MV-4-11 (cell line): ENCODE measurements around the gene CLIC3.
"Not testable (repeated sequence)": the region's sequence is repeated elsewhere in the genome, so short reads cannot be mapped to it uniquely, and the experiment has no call there.

ENCODE experiments used
- DNase-seq: peaks from one replicate; lab custom pipeline; 2025; lab: John Stamatoyannopoulos, UW

The CLIC3 gene, protein sequence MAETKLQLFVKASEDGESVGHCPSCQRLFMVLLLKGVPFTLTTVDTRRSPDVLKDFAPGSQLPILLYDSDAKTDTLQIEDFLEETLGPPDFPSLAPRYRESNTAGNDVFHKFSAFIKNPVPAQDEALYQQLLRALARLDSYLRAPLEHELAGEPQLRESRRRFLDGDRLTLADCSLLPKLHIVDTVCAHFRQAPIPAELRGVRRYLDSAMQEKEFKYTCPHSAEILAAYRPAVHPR

DNA sequence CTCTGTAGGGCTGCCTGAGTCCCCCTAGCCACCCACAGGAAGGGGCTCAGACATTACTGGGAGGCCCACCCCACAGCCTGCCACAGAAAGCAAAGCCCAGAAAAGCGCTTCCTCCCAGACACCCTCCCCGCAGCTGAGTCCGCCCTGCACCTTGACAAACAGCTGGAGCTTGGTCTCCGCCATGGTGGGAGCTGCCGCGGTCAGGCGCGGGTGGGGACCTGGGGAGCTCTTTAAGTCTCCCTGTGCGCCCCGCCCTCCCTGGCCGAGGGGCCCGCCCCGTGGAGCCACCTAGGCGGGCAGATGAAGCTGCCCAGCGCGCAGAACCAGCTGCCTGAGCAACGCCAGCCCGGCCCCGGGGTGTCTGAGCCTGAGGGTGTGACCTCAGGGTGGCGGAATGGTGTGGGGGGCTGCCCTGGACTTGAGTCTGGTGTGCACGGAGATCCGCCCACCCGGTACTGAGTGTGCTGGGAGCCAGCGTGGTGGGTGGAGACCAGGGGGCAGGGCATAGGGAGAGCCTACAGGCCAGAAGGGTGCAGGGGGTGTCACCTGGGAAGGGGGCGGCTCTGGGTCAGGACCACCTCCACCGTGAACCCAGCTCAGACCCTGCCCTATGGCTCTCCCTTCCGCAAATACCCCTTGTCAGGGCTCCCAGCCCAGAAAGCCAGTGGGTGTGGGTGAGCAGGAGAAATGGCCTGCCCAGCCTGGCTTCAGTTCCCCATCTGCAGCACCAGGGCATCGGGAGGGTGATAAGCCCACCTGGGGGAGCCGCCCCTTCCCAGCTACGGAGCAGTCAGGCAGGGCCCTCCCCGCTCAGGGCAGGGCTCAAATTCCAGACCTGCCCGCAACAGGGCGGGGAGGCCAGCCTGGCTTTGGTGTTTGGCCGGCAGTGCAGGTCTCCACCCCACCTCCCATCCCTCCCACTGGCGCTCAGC is at the start of gene CLIC3:
TSS of gene CLIC3 (minus strand) at position 208 of the 932 bp plus-strand sequence. CDS start at position 183, 25 bp downstream.
- peak; percentile 51 for DNase-seq

DNA sequence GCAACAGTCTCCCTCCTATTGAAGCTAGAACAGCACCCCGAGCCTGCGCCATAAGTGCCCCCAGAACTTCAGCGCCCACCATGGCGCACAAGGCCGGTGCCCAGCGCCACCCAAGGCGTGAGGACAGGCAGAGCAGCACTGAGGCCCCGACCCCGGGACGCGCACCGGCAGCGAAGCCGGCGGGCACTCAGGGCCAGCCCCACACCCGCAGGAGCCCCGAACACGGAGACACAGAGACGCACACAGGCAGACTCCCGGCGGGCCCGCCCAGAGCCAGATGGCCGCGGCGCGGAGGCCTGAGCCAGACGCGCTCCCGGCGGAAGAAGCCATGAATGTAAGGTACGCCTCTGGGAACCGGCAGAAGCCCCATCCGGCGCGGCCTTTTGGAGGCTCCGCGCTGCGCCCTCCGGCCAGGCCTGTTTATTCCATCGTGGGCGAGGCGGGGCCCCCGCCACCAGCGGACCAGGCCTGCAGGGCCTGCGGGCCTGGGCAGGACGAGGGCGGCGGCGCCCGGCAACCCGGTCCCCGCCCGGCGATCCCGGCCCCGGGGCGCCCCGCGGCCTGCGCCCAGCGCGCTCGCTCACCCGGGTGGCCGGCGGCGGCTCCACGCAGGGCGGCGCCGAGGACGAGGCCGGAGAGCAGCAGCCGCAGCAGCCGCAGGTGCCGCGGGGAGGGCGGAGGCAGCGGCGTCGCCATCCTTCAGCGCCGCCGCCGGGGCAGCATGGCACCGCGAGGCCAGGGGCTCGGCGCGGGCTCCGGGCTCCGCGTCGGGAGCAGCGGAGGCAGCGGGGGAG is 49.1 kb upstream of the CLIC3 start:
- no peak for DNase-seq

DNA sequence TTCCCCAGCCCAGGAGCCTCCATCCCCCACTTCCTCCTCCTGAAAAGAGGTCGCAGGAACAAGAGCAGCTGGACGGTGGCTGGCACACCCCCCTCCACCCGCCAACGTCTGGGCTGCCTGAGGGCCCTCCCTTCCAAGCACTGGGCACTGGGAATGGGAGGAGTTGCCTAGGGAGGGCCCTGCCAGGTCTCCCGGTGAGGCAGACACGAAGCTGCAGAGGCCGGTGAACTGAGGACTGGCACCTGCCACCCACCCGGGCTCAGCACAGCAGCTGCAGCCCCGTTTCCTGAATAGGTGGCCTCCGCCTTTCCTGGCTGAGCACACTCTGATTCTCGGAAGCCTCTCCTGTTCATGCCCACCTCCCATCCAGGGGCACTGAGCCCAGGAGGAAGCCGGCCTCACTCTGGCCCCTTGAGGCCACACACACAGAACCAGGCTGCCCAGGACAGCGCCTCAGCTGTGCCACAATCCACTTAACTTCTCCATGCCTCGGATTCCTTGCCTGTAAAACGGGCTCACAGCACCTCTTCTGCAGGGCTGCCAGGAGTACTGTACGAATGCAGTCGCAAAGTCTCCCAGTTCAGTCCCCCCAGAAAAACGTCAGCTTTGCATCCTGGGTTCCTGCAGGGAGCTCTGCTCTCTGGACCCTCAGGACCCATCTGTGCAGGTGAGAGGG is 48.3 kb upstream of the CLIC3 start:
- DNase-seq: no peak

DNA sequence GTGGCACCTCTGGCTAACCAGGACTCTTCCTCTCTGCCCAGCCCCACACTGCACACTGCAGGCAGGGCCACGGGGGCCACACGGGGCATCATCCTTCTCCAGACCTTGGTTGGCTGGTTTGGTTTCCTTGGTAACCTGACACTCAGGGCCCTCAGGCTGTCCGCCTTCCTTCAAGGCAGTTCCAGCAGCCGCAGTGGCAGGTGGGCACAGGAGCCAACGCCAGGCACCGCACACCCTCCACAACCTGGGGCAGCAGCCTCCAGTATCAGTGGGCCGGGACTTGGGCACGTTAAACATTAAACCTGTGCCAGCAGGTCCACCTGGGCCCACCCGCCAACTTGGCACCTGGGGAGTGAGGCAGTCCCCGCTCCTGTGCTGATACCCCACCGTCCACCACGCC is 47.7 kb upstream of the CLIC3 start:
- DNase-seq: no peak

DNA sequence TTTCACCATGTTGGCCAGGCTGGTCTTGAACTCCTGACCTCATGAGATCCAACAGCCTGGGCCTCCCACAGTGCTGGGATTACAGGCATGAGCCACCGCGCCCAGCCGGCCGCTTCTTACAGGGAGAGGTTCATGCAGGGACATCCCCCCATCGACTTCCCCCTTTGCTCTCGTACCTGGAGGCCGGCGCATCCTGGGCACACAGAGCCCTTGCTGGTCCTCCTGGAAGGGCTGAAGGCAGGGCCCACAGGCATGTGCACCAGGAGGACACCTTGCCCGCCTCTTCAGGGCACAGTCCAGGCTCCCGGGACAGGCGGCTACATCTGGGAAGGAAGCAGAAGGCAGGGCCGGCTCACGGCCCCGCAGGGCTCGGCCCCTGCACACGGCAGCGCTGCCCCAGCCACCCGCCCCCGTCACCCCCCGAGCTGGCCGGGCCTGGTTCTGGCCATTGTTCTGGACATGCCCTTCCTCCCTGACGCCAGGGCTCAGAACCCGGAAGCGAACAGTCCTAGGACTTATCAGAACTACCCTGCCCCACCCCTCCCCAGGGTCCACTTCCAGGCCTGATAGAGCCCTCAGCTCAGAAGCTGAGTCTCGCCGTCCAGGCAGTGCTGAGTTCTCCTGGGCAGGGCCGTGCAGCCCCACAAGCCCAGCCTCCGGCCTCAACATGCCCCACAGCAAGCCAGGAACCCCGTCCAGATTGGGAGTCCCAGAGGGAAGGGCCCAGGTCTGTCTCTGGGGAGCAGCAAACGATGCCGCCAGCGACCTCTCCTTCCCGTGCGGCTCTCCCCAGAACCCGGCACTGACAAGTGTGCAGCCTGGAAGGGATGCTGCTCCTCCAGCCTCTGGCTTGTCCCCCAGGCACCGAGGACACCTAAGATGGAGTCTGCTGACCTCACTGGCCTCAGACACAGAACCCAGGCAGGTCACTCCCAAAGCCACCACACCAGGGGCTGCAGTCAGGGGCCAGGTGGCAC is 46.7 kb upstream of the CLIC3 start:
- DNase-seq: no peak

DNA sequence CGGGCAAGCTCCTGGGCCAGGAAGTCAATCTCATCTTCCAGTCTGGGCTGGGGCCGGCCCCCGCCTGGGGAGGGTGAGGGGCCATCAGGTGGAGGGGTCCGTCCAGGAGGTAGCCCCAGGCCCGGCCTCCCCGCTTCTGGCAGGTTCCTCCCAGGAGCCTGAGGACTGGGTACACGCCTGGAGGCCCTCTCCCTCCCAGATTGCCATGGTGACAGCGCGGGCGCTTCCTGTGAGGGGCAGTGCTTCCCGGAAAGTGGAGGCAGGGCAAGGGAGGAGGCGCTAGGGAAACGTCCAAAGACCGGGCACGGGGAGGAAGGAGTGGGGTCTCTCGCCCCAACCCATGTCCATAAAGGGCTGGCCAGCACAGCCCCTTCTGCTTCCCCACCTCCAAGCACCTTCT is 44.8 kb upstream of the CLIC3 start:
- no peak for DNase-seq

DNA sequence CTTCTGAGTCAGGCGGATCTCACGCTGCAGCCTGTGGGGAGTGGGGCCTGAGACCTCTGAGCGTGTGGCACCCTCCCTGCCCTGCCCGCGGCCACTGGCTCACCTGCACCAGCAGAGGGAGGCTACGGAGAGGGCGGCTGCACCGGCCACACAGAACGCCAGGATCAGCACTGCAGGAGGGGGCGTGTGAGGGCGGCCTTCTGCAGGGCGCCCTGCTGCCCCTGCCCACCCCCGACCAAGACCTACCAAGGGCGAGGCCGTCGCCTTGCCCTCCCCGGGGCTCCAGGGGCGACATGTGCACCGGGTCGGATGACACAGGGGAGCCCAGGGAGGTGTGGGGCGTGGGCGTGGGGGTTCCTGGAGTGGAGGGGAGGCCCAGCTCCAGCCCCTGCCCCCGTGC is 44.2 kb upstream of the CLIC3 start:
- no peak for DNase-seq

DNA sequence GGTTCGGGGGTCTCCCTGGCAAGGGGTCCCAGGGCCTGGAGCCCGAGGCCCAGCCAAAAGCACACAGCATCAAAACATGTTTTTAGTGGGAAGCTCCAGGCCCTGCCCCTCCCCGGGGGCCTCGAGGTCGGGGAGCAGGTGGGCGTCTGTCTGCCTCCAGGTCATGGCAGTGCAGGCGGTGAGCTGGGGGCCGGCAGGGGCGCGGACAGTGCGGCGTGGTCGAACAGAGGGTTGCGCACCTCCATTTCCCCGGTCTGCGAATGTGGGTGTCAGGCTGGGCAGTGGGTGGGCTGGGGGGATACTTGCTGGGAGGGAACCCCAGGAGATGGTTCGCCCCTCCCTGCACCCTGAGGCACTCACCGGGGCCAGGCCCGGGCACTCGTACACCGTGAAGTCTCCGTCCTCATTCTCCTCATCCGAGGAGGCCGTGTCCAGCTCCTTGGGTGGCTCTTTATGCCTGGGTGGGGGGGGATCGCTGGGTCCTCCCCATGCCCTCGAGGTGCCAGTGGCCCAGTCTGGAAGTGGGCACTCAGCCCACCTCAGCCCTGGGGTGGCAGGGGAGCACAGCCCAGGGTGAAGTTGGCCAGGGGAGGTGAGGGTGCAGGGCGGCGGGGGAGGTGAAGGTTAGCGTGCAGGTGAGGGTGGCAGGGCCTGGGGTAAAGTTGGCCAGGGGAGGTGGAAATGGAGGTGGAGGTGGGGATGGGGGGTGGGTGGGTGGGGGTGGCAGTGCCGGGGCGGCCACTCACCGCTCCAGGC is 43.4 kb upstream of the CLIC3 start:
- DNase-seq: no peak

DNA sequence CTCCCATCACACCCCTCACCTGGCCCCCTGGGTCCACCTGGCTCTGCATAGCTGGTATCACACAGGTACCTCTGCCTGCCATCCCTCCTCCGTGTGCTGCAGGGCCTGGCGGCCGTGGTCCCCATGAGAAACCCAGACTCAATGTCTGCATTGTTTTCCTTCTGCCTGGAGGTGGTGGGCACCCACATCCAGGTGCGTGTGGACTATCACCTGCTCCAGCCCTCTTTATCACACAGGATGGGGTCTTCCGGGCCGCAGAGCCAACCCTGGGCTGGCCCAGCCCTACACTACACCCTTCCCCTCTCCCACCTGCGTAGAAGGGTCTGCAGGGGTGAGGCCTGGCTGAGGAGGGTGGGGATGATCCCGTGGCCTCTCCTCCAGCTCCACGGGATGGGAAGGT is 42.5 kb upstream of the CLIC3 start:
- no peak for DNase-seq

DNA sequence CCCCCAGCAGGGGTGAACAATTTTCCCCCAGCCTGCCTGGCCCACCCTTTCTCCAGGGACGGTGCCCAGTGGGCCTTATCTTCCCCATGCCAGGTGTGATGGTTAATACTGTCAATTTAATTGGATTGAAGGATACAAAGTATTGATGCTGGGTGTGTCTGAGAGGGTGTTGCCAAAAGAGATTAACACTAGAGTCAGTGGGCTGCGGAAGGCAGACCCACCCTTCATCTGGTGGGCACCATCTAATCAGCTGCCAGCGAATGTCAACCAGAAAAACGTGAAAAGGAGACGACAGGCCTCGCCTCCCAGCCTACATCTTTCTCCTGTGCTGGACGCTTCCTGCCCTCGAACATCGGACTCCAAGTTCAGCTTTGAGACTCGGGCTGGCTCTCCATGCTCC is 41.1 kb upstream of the CLIC3 start:
- no peak for DNase-seq

DNA sequence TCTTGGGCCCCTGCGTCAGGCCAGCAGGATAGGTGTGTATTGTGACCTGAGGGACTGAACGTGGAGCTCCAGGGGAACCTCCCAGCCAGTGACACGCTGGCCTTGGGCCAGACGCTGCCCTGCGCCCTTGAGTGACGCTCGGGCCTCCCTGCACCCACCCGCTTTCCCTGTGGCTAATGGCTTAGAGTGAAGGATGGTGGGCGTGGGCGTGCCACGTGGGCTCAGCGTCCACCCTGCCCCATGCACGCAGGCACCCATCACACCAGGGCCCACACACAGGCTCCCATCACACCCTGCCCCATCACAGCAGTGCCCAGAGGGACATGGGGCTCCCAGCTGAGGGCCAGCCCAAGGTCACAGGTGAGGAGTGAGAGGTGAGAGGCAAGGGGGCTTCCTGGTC is 40.7 kb upstream of the CLIC3 start:
- no peak for DNase-seq

DNA sequence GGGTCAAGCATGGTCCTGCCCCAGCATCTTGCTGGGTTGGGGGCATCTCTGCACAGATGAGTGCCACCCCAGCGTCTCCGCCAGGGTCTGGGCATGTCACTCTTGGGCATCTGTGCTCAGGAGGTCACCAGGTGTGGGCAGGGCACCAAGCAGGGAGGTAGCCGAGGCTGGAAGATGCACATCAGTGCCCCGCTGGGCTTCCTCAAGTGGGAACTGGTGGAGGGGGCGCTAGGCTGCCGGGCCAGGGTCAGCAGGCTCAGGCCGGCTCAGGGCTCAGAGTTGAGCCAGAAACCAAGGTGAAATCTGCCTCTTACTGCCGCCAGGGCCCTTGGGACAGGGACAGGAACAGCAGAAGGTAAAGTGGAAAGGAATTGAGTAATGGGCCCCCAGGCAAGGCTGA is 39.6 kb upstream of the CLIC3 start:
- no peak for DNase-seq

DNA sequence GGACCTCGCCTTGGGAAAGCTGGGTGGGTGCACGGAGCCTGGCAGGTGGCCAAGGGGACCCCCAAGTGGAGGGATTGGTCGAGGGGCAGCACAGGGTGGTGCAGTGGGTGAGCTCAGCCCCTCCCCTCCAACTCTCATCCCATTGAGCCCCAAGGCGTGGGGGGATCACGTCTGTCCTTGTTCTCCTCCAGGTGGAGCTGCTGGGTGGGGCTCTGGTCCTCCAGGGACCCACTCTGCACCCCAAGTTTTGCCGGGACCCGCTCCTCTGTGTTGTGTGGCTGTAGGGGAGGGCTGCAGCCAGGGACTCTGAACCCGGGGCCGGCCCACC is 39.1 kb upstream of the CLIC3 start:
- no peak for DNase-seq

DNA sequence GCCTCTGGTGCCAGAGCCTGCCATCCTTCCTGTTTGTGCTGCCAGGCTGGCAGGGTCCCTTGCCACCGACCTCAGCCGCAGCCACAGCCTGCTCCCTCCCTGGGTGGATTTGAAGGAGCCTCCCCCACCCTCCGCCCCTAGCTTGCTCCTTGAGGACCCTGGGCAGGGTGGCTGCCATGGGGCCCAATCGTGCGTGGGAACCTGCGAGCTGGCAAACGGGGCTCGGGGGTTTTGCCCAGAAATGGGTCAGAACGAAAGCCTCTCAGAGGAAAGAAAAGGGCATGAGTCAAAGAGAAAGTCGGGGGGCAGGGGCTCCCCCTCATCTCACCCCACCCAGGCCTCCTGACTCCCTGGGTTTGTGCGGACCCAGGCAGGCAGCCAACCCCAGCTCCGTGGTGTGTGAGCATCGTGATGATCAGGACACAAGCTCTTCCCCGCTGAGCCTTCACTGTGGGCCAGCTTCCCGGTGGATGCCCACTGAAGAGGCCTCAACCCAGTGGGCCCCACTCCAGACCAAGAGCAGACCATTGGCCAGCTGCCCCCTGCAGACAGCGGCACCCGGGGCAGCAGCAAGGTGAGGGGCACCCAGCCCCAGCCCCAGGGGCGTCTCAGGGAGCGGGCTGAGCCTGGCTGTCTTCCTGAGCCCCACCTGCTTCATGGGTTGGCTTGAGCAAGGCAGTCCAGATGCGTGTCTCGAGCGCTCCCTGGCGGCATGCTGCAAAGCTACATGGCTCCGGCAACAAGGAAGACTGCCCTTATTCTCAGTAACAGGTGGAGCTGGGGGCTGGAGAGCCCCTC is 38.5 kb upstream of the CLIC3 start:
- peak; percentile 82 for DNase-seq

DNA sequence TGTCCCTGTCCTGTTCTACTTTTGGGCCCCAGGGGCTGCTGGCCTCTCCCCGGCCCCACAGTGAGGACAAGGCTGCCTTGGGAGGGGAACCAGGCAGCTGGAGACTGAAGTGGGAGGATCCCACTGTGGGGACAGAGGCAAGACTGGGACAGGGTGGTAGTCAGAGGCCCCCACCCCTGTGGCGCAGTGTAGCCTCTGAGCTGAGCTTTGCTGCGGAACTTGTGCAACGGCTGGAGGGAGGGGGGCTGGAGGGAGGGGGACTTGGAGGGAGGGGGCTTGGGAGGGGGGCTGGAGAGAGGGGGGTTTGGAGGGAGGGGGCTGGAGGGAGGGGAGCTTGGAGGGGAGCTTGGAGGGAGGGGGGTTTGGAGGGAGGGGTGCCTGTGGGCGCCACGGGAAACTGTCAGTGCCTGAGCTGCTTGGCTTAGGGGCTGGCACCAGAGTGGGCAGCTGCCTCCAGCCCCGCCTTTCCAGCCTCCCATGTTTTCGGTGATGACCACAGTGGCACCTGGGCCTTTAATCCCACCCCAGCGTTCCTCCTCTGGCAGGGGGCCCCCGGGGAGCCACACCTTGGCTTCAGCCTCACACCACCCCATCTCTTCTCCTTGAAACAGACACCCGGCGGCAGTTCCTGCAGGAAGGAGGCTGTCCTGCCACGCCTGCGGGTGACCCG is 37.8 kb upstream of the CLIC3 start:
- peak; percentile 82 for DNase-seq

DNA sequence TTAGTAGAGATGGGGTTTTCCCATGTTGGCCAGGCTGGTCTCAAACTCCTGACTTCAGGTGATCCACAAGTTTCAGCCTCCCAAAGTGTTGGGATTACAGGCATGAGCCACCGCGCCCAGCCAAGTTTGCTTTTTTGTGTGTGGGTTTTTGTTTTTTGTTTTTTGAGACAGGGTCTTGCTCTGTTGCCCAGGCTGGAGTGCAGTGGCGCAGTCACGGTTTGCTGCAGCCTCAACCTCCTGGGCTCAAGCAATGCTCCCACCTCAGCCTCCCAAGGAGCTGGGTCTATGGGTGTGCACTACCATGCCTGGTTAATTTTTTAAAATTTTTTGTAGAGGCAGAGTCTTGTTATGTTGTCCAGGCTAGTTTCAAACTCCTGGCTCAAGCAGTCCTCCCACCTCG is 37.1 kb upstream of the CLIC3 start:
- not testable (repeated sequence) for DNase-seq

DNA sequence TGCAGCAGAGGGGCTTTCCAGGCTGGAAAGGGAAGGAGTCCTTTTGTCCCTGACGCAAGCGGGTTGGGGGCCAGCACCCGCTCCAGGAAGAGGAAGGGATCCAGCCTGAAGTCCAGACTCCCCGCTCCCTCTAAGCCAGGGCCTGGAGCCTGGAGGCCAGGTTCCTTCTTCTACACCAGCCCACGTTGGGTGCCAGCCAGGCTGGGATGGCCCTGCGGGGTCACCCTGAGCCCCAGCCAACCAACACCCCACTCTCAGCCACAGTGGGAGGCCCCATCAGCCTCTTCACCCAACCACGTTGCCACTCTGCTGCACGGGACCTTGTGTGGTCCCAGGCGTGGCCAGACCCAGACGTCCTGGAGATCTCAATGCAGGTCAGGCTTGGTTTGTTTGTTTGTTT is 36.5 kb upstream of the CLIC3 start:
- DNase-seq: peak; percentile 90

DNA sequence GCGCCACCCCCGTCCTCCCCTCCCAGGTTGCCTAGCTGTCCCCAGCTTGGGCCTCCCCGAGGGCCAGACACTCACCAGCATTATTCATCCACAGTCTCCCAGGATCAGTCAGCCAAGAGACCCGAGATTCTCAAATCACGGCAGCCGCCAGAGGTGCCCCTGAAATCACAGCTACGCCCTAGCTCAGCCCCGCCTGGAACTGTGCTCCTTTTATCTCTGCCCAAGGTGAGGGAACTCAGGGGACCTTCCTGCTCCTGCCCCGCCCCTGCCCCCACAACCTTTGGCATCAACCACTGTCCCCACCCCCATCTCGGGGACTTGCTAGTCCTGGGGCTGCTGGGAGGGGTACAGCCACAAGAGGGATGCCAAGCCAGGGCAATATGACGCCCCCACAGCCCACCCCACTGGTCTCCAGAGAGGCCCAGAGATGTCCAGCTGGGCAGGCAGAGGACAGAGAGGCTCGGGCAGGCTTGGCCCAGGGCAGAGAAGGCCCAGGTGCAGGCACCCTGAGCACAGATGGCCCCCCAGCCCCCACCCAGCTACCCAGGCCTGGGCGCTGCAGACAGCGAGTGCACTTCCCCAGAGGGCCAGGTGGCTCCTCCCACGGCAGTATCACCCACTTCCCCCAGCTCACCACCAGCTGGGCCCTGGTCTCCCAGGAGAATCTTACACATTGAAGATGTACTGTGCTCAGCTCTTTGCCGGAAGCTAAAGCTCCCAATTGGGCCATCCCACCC is 35.7 kb upstream of the CLIC3 start, which contains the start of gene FUT7:
TSS of gene FUT7 (minus strand) at position 185 of the 737 bp plus-strand sequence. CDS start at position 88, 97 bp downstream.
- DNase-seq: peak; percentile 76
